MCF 10A (cell line): ENCODE measurements around the gene DNAH5. TPM values are rescaled to one million over a fixed set of nuclear protein-coding genes. Genes with fewer than 3 reads are reported as not detected.
A peak's percentile ranks its signal among the peaks of the same experiment; 100 is the strongest.

ENCODE experiments used
- BruUV-seq: library from RNA; stranded (reverse); fragments of 400-500 nt; replicated peaks from 2 replicates; lab custom pipeline; 2021; lab: Mats Ljungman, UMichigan
- CTCF ChIA-PET: fragments of 300-600 bp; sonication (Branson Sonifier 250); formaldehyde crosslinking; extraction: SDS; loops from one replicate; lab custom pipeline; 2021; ENCODE audit warnings: antibody characterized with exemption, inconsistent platforms; lab: Yijun Ruan, JAX
- POLR2A ChIA-PET: fragments of 300-600, 350-650 bp; sonication (Branson Sonifier 250); formaldehyde crosslinking; extraction: SDS; loops from one replicate; lab custom pipeline; 2020; ENCODE audit warnings: antibody characterized with exemption, inconsistent platforms; lab: Yijun Ruan, JAX
- DNase-seq: peaks from one replicate; pipeline ENCODE4 v3.0.0-alpha.2; 2018; ENCODE audit not compliant: unreplicated experiment
- H3K27ac Mint-ChIP-seq: one replicate; pipeline ENCODE4 v1.8.0; 2022; ENCODE audit warnings: mild to moderate bottlenecking, low read depth, mixed read lengths; ENCODE audit not compliant: unreplicated experiment
- H3K27me3 Mint-ChIP-seq: one replicate; pipeline ENCODE4 v1.8.0; 2022; ENCODE audit warnings: mixed read lengths; ENCODE audit not compliant: insufficient read depth, unreplicated experiment
- H3K36me3 Mint-ChIP-seq: one replicate; pipeline ENCODE4 v1.8.0; 2022; ENCODE audit warnings: mild to moderate bottlenecking, moderate library complexity, mixed read lengths; ENCODE audit not compliant: insufficient read depth, unreplicated experiment
- H3K4me1 Mint-ChIP-seq: one replicate; pipeline ENCODE4 v1.8.0; 2022; ENCODE audit warnings: mixed read lengths; ENCODE audit not compliant: insufficient read depth, unreplicated experiment
- H3K4me3 Mint-ChIP-seq: one replicate; pipeline ENCODE4 v1.8.0; 2022; ENCODE audit warnings: mild to moderate bottlenecking, moderate library complexity, mixed read lengths; ENCODE audit not compliant: unreplicated experiment
- H3K9me3 Mint-ChIP-seq: one replicate; pipeline ENCODE4 v1.8.0; 2022; ENCODE audit warnings: mixed read lengths; ENCODE audit not compliant: unreplicated experiment
- CTCF ChIP-seq: fragments of 200-600 bp; IDR thresholded peaks from one replicate; pipeline ENCODE4 v1.8.0; 2022; ENCODE audit warnings: antibody characterized with exemption, mild to moderate bottlenecking; ENCODE audit not compliant: unreplicated experiment
- intact Hi-C: fragments of 100-400 bp; cut with micrococcal nuclease; formaldehyde crosslinking; loops from 2 replicates; pipeline ENCODE4 v1.14.1; 2022
- total RNA-seq: library from RNA; stranded (reverse); gene quantifications from 2 replicates; pipeline ENCODE4 v1.2.3, GENCODE V29; 2022

Gene DNAH5
- total RNA-seq, 1 experiment from 2014 or later = 0.05 TPM

DNA sequence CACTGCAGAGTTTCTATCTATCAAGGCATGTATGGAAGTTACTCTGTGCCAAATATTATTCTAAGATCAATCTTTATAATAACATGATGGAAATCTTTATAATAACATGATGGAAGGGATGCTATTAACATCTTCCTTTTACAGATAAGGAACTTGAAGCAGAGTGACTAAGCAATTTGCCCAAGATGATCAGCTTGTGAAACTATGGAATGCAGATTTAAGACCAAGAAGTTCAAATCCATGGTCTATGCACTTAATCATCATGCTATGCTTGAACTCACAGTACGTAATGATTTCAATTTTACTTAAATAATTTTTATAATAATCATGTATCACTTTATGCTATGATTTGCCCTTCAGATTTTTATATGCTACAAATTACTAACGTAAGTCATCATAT is 123.1 kb downstream of the DNAH5 start:
- intact Hi-C loops = no loop called here
- H3K27me3 Mint-ChIP-seq = no peaks in the 10 kb centered on the region
- H3K27ac Mint-ChIP-seq = no peak overlapping the region
- BruUV-seq = no TSS peak
- H3K36me3 Mint-ChIP-seq = no peaks in the 10 kb centered on the region
- no peak overlapping the region for H3K4me3 Mint-ChIP-seq
- ChIA-PET CTCF (no interaction called here), POLR2A (interaction anchor here (0.6 kb wide), 1 partner anchor 1716 kb away, joined by 4 read pairs; no protein-coding TSS in a partner anchor)
- no peak for TF ChIP-seq CTCF
- DNase-seq = no peak
- no peaks in the 10 kb centered on the region for H3K9me3 Mint-ChIP-seq
- H3K4me1 Mint-ChIP-seq = no peaks in the 10 kb centered on the region

DNA sequence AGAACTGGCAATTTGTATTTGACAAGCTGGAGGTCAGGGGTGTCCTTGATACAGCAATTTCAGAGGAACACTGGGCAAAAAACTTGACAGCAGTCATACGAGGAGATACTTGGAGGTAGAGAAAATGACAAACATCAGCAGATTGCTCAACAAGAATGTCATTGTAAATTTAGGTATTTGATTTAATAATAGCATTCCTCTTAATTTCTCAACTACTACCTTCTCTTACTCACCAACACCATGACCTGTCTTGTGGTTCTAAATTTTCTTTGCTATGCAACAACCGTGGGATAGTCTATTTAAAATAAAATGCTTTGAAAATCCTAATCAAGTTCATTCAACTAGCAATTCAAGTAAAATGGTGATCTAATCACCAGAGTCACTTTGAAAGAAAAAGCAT is 128.4 kb downstream of the DNAH5 start:
- ChIA-PET POLR2A (no interaction called here), CTCF (interaction anchor here (0.6 kb wide), 1 partner anchor 1122 kb away, joined by 3 read pairs; no protein-coding TSS in a partner anchor)
- Mint-ChIP-seq H3K27me3 (no peaks in the 10 kb centered on the region), H3K4me3 (no peak overlapping the region), H3K27ac (no peak overlapping the region), H3K4me1 (peaks cover 9% of the 10 kb centered on the region), H3K9me3 (no peaks in the 10 kb centered on the region), H3K36me3 (no peaks in the 10 kb centered on the region)
- no peak for TF ChIP-seq CTCF
- BruUV-seq = no TSS peak
- no peak for DNase-seq
- intact Hi-C loops = loop anchor here (10.0 kb wide), 1 partner anchor 341 kb away; no protein-coding TSS in a partner anchor

DNA sequence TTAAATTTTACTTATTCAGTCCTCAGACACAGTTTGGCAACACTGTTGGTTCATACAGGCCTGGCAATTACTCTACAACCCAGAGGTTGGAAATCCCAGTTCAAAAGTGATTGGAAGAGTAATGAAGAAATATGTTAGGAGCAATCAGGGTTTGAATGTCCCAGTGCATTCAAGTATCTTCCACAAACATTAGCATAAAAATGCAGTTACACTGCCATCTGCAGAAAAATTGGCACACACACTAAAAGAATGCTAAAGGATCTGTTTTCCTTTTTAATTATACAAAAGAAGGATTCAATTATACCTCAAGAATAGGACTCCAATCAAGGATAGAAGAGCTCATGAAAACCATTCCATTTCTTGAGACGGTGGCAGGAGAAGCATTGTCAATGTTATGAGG is 130.2 kb downstream of the DNAH5 start:
- no peaks in the 10 kb centered on the region for H3K9me3 Mint-ChIP-seq
- TF ChIP-seq CTCF = peak; percentile 27
- DNase-seq = peak; percentile 33
- BruUV-seq = no TSS peak
- no peaks in the 10 kb centered on the region for H3K36me3 Mint-ChIP-seq
- H3K27ac Mint-ChIP-seq = no peak overlapping the region
- no peaks in the 10 kb centered on the region for H3K27me3 Mint-ChIP-seq
- ChIA-PET POLR2A (no interaction called here), CTCF (interaction anchor here (0.6 kb wide), 1 partner anchor 317 kb away, joined by 5 read pairs; no protein-coding TSS in a partner anchor)
- H3K4me3 Mint-ChIP-seq = no peak overlapping the region
- H3K4me1 Mint-ChIP-seq = peaks cover 9% of the 10 kb centered on the region
- intact Hi-C loops = loop anchor here (10.0 kb wide), 1 partner anchor 340 kb away; no protein-coding TSS in a partner anchor

DNA sequence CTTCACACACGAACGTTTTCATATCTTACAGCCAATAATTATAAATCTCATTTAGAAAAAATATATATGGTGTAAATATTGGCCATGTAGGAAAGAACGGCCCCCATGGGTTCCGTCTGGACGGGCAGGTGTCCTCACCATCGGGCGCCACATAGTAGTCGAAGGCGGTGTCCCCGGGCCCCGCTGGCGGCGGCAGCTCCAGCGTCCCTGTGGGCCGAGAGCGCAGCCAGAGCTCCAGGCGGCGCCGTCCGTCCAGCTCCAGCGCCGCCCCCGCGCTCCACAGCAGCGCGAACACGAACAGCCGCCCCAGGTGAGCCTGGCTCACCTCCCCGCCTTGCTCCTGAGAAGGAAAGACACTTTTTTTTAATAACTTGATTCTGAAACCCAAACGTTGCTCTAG is 134.6 kb downstream of the DNAH5 start:
- no peak for TF ChIP-seq CTCF
- no TSS peak for BruUV-seq
- Mint-ChIP-seq H3K9me3 (no peaks in the 10 kb centered on the region), H3K27ac (no peak overlapping the region), H3K27me3 (no peaks in the 10 kb centered on the region), H3K36me3 (no peaks in the 10 kb centered on the region), H3K4me3 (no peak overlapping the region), H3K4me1 (no peaks in the 10 kb centered on the region)
- POLR2A ChIA-PET = no interaction called here
- DNase-seq = no peak
- CTCF ChIA-PET = no interaction called here
- intact Hi-C loops = loop anchor here (10.0 kb wide), 1 partner anchor 335 kb away; no protein-coding TSS in a partner anchor
